ENCODE data around the gene MTREX. TPM values are rescaled to one million over a fixed set of nuclear protein-coding genes. Genes with fewer than 3 reads are reported as not detected.
A peak's percentile ranks its signal among the peaks of the same experiment; 100 is the strongest.

MTREX gene
- total RNA-seq, 2 donors from 2014 or later, result 54.8 to 65.9 TPM

GRCh38 chr5:55446640-55447351 lies 139.0 kb downstream of the MTREX start:
- intact Hi-C loops (cut with DNase I), result loop anchor here in 1 of 2 donors (10.0 kb wide), 1 partner anchor 68 kb away; no protein-coding TSS in a partner anchor
- DNase-seq (no peak), ATAC-seq (peak; percentile 43 to 58)

DNA sequence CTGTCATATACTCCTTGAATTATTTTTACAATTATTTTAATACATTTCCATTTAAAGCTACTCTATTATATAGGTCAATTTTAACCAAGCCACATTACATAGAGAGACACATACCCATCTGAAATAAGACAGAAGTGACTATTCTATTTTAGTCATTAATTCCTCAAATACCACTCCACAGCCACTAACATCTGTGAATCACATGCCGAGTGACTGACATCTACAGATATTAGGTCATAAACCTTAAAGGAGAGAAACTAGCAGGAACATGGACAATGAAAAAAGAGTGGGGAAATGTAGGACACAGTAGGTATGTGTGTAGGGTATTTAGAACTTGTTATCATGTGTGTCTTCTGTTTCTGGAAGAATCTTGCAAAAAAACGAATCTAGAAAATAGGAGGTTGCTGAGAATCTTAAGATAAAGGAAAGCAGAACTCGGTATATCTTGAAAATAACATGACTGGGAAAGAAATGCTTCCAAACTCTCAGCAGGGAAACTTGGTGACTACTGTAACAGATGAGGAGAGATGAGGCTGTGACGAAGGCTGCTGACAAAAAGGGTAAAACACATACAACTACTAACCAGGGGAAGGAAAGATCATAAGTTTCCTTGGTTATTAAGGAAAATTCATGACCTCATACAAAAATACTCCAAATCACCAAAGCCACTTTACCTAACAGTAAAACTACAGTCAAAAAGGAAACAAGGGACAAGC lies 142.4 kb downstream of the MTREX start:
- ATAC-seq (no peak), DNase-seq (no peak)
- intact Hi-C loops (cut with DNase I), result no loop called here

GRCh38 chr5:55451976-55452375 lies 144.2 kb downstream of the MTREX start:
- intact Hi-C loops (cut with DNase I), result no loop called here
- ATAC-seq, result no peak
- DNase-seq, result no peak

GRCh38 chr5:55453211-55453610 lies 145.4 kb downstream of the MTREX start:
- DNase-seq (no peak), ATAC-seq (no peak)
- intact Hi-C loops (cut with DNase I), result no loop called here

- ATAC-seq, result no peak
- intact Hi-C loops (cut with DNase I), result no loop called here
- DNase-seq, result no peak
These were observed 146.5 kb downstream of the MTREX start for GRCh38 chr5:55454282-55454681.

- ATAC-seq, result no peak
These were observed 148.6 kb downstream of the MTREX start for GRCh38 chr5:55456216-55456895.

GRCh38 chr5:55459572-55459971 lies 151.8 kb downstream of the MTREX start:
- intact Hi-C loops (cut with DNase I), result no loop called here
- no peak for ATAC-seq
- no peak for DNase-seq

More at GRCh38 chr5:55456216-55456895, 148.6 kb downstream of the MTREX start:
- intact Hi-C loops (cut with DNase I), result no loop called here
- DNase-seq, result no peak

DNA sequence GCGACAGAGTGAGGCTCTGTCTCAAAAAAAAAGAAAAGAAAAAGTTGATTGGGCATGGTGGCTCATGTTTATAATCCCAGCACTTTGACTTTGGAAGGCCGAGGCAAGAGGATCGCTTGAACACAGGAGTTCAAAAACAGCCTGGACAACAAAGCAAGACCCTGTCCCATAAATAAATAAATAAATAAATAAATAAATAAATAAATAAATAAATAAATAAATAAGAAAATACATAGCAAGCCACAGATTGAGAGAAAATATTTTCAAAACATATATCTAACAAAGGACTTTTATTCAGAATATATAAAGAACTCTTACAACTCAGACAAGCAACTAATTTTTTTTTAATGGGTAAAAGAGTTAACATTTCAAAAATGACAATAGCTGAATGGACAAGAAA lies 155.8 kb downstream of the MTREX start:
- intact Hi-C loops (cut with DNase I), result no loop called here
- ATAC-seq (no peak), DNase-seq (no peak)

- no peak for ATAC-seq
These were observed 160.2 kb downstream of the MTREX start for GRCh38 chr5:55467862-55468551.

DNA sequence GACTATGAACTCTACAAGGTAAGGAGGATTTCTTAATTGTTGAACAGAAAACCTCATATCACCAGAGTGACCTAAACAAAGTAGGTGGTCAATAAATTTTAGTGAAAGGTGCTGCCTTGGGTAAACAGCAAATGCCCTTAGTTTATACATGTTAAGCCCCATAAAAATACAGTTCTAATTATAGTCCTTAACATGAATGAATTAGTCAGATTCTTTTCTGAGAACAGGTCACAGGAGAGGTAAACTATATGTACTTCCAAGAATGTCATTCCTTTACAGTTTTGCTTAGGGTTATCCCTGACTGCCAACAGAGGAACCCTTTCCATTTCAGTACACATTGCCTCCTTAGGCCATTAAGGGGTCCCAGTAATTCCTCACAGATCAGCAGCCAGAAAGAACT lies 162.1 kb downstream of the MTREX start:
- intact Hi-C loops (cut with DNase I), result no loop called here
- ATAC-seq, result no peak
- DNase-seq, result no peak

More at GRCh38 chr5:55467862-55468551, 160.2 kb downstream of the MTREX start:
- DNase-seq, result no peak
- intact Hi-C loops (cut with DNase I), result no loop called here

- DNase-seq (no peak), ATAC-seq (no peak)
- intact Hi-C loops (cut with DNase I), result no loop called here
These were observed 162.5 kb downstream of the MTREX start for GRCh38 chr5:55470282-55470681.

- intact Hi-C loops (cut with DNase I), result no loop called here
- DNase-seq, result no peak
- ATAC-seq, result no peak
These were observed 163.7 kb downstream of the MTREX start for GRCh38 chr5:55471468-55471867.

GRCh38 chr5:55472642-55473041 lies 164.9 kb downstream of the MTREX start:
- DNase-seq (no peak), ATAC-seq (no peak)
- intact Hi-C loops (cut with DNase I), result no loop called here

Other genes starting within 250 kb of the MTREX start
- 1 to 10 TPM in 1 of 2 donors, under 1 TPM in 1; 0.37 to 3.1 TPM for gene GZMA, start 205.3 kb upstream of the MTREX start, total RNA-seq
- 10 to 100 TPM; 14.5 to 21.8 TPM for gene GPX8, start 147.8 kb upstream of the MTREX start, total RNA-seq
- gene CDC20B, start 134.8 kb upstream of the MTREX start, total RNA-seq, result not detected
- gene MCIDAS, start 80.7 kb upstream of the MTREX start, total RNA-seq, result not detected
- under 1 TPM in 1 of 2 donors, not detected in 1; 0.16 TPM for gene CCNO, start 74.4 kb upstream of the MTREX start, total RNA-seq
- 10 to 100 TPM; 17.0 to 21.5 TPM for gene DHX29, start 295 bp upstream of the MTREX start, total RNA-seq
- 10 to 100 TPM; 56.8 to 87.8 TPM for gene PLPP1, start 227.0 kb downstream of the MTREX start, total RNA-seq

Measured in left cardiac atrium (tissue), 4 donors.